Mesenchymal stem cell (in vitro differentiated cells and primary cell): Measurements from ENCODE around the gene SMG1. TPM values are rescaled to one million over a fixed set of nuclear protein-coding genes. Genes with fewer than 3 reads are reported as not detected.
A peak's percentile ranks its signal among the peaks of the same experiment; 100 is the strongest.
"Not testable (repeated sequence)": the region's sequence is repeated elsewhere in the genome, so short reads cannot be mapped to it uniquely, and the experiment has no call there.

Experiments used
- DNase-seq: peaks from one replicate; pipeline ENCODE4 v3.0.0-alpha.2; 2013
- H2AFZ ChIP-seq: one replicate; pipeline ENCODE4 v1.6.1; 2013; ENCODE audit warnings: low read depth, mild to moderate bottlenecking, control low read depth, inconsistent platforms, low read length, moderate library complexity
- H2AK5ac ChIP-seq: 2 replicates; pipeline ENCODE4 v1.6.1; 2013; ENCODE audit warnings: low read length, moderate library complexity, mild to moderate bottlenecking, inconsistent platforms; ENCODE audit not compliant: severe bottlenecking
- H2BK120ac ChIP-seq: one replicate; pipeline ENCODE4 v1.6.1; 2013; ENCODE audit warnings: low read depth, mild to moderate bottlenecking, inconsistent platforms, low read length, moderate library complexity
- H2BK12ac ChIP-seq, 2 experiments: one replicate each; pipeline ENCODE4 v1.6.1; 2013; ENCODE audit warnings: inconsistent platforms in 2 of 2, low read length in 2 of 2, mild to moderate bottlenecking in 2 of 2, moderate library complexity in 2 of 2, control low read depth in 1 of 2
- H2BK15ac ChIP-seq: one replicate; pipeline ENCODE4 v1.6.1; 2013; ENCODE audit warnings: mild to moderate bottlenecking, low read depth, inconsistent platforms; ENCODE audit not compliant: poor library complexity, severe bottlenecking
- H2BK5ac ChIP-seq: 2 replicates; pipeline ENCODE4 v1.6.1; 2013; ENCODE audit warnings: low read depth, mild to moderate bottlenecking, low read length, control low read depth, inconsistent platforms; ENCODE audit not compliant: poor library complexity, severe bottlenecking
- H3K14ac ChIP-seq, 2 experiments: one replicate each; pipeline ENCODE4 v1.6.1; 2013; ENCODE audit warnings: inconsistent platforms in 2 of 2, low read length in 2 of 2, control low read depth in 1 of 2, mild to moderate bottlenecking in 1 of 2, moderate library complexity in 1 of 2
- H3K18ac ChIP-seq, 2 experiments: one replicate each; pipeline ENCODE4 v1.6.1; 2013; ENCODE audit warnings: inconsistent platforms in 2 of 2, low read length in 2 of 2, control low read depth in 1 of 2, low read depth in 1 of 2, mild to moderate bottlenecking in 1 of 2
- H3K23ac ChIP-seq, 2 experiments: one replicate each; pipeline ENCODE4 v1.6.1; 2013; ENCODE audit warnings: inconsistent platforms in 2 of 2, low read length in 2 of 2, mild to moderate bottlenecking in 2 of 2, moderate library complexity in 2 of 2, control low read depth in 1 of 2
- H3K27ac ChIP-seq: 2 replicates; pipeline ENCODE4 v1.5.1; 2013; ENCODE audit warnings: mild to moderate bottlenecking, moderate library complexity, low read length, control low read depth, inconsistent platforms; ENCODE audit not compliant: poor library complexity, severe bottlenecking
- H3K27me3 ChIP-seq, 2 experiments: 2 replicates each; pipeline versions ENCODE4 v1.6.1 to v1.7.0; 2013; ENCODE audit warnings: low read length in 2 of 2, mild to moderate bottlenecking in 2 of 2, moderate library complexity in 2 of 2, control low read depth in 1 of 2, inconsistent platforms in 1 of 2; ENCODE audit not compliant: control insufficient read depth in 1 of 2, insufficient read depth in 1 of 2
- H3K36me3 ChIP-seq, 2 experiments: 2 replicates each; pipeline versions ENCODE4 v1.6.1 to v1.7.0; 2013; ENCODE audit warnings: low read length in 2 of 2, control low read depth in 1 of 2, inconsistent platforms in 1 of 2, low read depth in 1 of 2, mild to moderate bottlenecking in 1 of 2; ENCODE audit not compliant: insufficient read depth in 2 of 2, control insufficient read depth in 1 of 2
- H3K4ac ChIP-seq, 2 experiments: one replicate each; pipeline ENCODE4 v1.6.1; 2013; ENCODE audit warnings: inconsistent platforms in 2 of 2, low read length in 2 of 2, mild to moderate bottlenecking in 2 of 2, moderate library complexity in 2 of 2, control low read depth in 1 of 2, low read depth in 1 of 2
- H3K4me1 ChIP-seq: 2 replicates; pipeline ENCODE4 v1.6.1; 2013; ENCODE audit warnings: low read depth, low read length, control low read depth; ENCODE audit not compliant: control insufficient read depth, insufficient read depth
- H3K4me2 ChIP-seq: 2 replicates; pipeline ENCODE4 v1.6.1; 2013; ENCODE audit warnings: low read length, mild to moderate bottlenecking, inconsistent platforms; ENCODE audit not compliant: poor library complexity, severe bottlenecking
- H3K4me3 ChIP-seq, 2 experiments: 2 replicates each; pipeline versions ENCODE4 v1.5.1 to v1.7.0; 2013; ENCODE audit warnings: low read length in 2 of 2, mild to moderate bottlenecking in 2 of 2, control low read depth in 1 of 2, low read depth in 1 of 2; ENCODE audit not compliant: insufficient read depth in 1 of 2
- H3K79me1 ChIP-seq: replicated peaks from 2 replicates; pipeline ENCODE4 v1.6.1; 2013; ENCODE audit warnings: mild to moderate bottlenecking, control low read depth, low read length, inconsistent platforms; ENCODE audit not compliant: poor library complexity, severe bottlenecking
- H3K9ac ChIP-seq: 2 replicates; pipeline ENCODE4 v1.7.0; 2013; ENCODE audit warnings: mild to moderate bottlenecking, low read length, moderate library complexity
- H3K9me3 ChIP-seq: 2 replicates; pipeline ENCODE4 v1.7.0; 2013; ENCODE audit warnings: mild to moderate bottlenecking, low read length; ENCODE audit not compliant: control insufficient read depth
- H4K8ac ChIP-seq: one replicate; pipeline ENCODE4 v1.6.1; 2013; ENCODE audit warnings: inconsistent platforms, mild to moderate bottlenecking, low read length, moderate library complexity
- H4K91ac ChIP-seq: one replicate; pipeline ENCODE4 v1.6.1; 2013; ENCODE audit warnings: mild to moderate bottlenecking, low read length, inconsistent platforms
- WGBS: methylation state at CpG from one replicate; pipeline ENCODE4 v1.1.7; 2013; ENCODE audit warnings: mixed read lengths; 5-methylcytosine and 5-hydroxymethylcytosine counted together
- polyA plus RNA-seq, 2 experiments: library from polyadenylated mRNA; stranded (reverse); fragments of 200-250 nt; gene quantifications; one replicate each; pipeline ENCODE4 v1.2.3, GENCODE V29; 2013

SMG1 gene
- 9.0 TPM for polyA plus RNA-seq (2013, experiment 1 of 2)
- 8.4 TPM for polyA plus RNA-seq (2013, experiment 2 of 2)

GRCh38 chr16:18925986-18926865 is at the start of gene SMG1:
Gene SMG1, minus strand, starts transcription at chr16:18926408. Its CDS starts 367 bp downstream, at chr16:18926041.
- H2BK5ac ChIP-seq, H2AK5ac ChIP-seq, H3K79me1 ChIP-seq, H3K36me3 ChIP-seq, H3K27me3 ChIP-seq, H2BK12ac ChIP-seq, H3K23ac ChIP-seq, H3K9me3 ChIP-seq, H3K4me1 ChIP-seq: not testable (repeated sequence)
- peak within 1 kb of the TSS; percentile 71 for H2AFZ ChIP-seq
- peak; percentile 97 for DNase-seq
- H3K9ac ChIP-seq: peak within 1 kb of the TSS; percentile 92
- under 1% methylated on average over 77 of the region's 104 CpGs for WGBS
- peak within 1 kb of the TSS; percentile 73 for H3K4me2 ChIP-seq
- H3K18ac ChIP-seq: peak within 1 kb of the TSS; percentile 89 to 91
- peak within 1 kb of the TSS; percentile 57 for H4K91ac ChIP-seq
- H2BK120ac ChIP-seq: peak within 1 kb of the TSS; percentile 57
- peak within 1 kb of the TSS; percentile 57 to 75 for H3K4ac ChIP-seq
- peak within 1 kb of the TSS; percentile 75 to 91 for H3K4me3 ChIP-seq
- peak within 1 kb of the TSS; percentile 83 for H2BK15ac ChIP-seq
- H3K14ac ChIP-seq: peak within 1 kb of the TSS in 1 of 2 experiments; percentile 79
- peak within 1 kb of the TSS; percentile 72 for H3K27ac ChIP-seq
- peak within 1 kb of the TSS; percentile 82 for H4K8ac ChIP-seq

DNA sequence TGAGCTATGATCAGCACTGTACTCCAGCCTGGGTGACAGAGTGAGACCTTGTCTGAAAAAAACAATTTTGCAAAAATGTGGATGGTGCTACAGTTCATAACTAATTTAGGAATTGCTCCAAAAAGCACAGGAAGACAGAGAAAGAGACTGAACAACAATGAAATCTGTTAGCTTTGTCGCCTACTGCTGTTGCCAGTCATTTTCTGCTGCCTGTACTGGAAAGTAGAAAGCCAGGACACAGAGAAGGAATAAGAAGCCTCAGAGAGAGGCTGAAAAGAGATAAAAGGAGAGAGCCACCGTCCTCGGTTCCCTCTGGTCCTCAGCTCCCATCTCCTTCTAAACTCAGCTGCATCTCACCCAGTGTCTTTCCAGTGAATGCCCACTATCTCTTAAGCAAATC is 48.9 kb upstream of the SMG1 start:
- Histone ChIP-seq H2BK5ac (no peak overlapping the region), H2BK15ac (no peak overlapping the region), H3K4me2 (no peak overlapping the region), H2AFZ (no peak overlapping the region), H3K9me3 (no peaks in the 10 kb centered on the region), H3K27ac (no peak overlapping the region), H3K27me3 (peaks cover 15 to 25% of the 10 kb centered on the region in 2 experiments), H3K9ac (no peak overlapping the region), H2BK120ac (no peak overlapping the region), H4K8ac (no peak overlapping the region), H3K18ac (no peak overlapping the region), H3K79me1 (no peaks in the 10 kb centered on the region), H4K91ac (no peak overlapping the region), H3K4ac (no peak overlapping the region), H2AK5ac (no peak overlapping the region), H3K4me1 (no peaks in the 10 kb centered on the region), H2BK12ac (no peak overlapping the region), H3K36me3 (no peaks in the 10 kb centered on the region), H3K14ac (no peak overlapping the region), H3K23ac (no peak overlapping the region), H3K4me3 (no peak overlapping the region)
- DNase-seq: no peak
- WGBS: 47% methylated on average over 3 of the region's 3 CpGs

DNA sequence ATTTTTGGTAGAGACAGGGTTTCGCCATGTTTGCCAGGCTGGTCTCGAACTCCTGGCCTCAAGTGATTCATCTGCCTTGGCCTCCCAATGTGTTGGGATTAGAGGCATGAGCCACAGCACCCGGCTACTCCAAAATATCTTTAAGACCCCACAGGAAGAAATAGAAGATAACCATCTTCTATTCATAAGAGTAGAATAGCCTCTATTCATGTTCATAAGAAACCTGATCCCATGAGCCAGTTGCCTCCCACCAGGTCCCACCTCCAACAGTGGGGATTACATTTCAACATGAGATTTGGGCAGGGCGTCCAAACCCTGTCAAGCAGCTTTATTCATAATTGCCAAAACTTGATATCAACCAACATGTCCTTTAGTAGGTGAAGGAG is 43.6 kb upstream of the SMG1 start:
- 84% methylated on average over 3 of the region's 4 CpGs for WGBS
- Histone ChIP-seq H3K9me3 (no peaks in the 10 kb centered on the region), H3K36me3 (no peaks in the 10 kb centered on the region), H3K27me3 (peaks cover 2 to 12% of the 10 kb centered on the region in 2 experiments), H3K27ac (no peak overlapping the region), H4K91ac (no peak overlapping the region), H2AK5ac (no peak overlapping the region), H3K4me1 (no peaks in the 10 kb centered on the region), H2BK15ac (no peak overlapping the region), H2BK120ac (no peak overlapping the region), H3K9ac (no peak overlapping the region), H3K14ac (no peak overlapping the region), H2BK5ac (no peak overlapping the region), H4K8ac (no peak overlapping the region), H3K18ac (no peak overlapping the region), H2AFZ (no peak overlapping the region), H2BK12ac (no peak overlapping the region), H3K23ac (no peak overlapping the region), H3K4me2 (no peak overlapping the region), H3K79me1 (no peaks in the 10 kb centered on the region), H3K4ac (no peak overlapping the region), H3K4me3 (no peak overlapping the region)
- no peak for DNase-seq

DNA sequence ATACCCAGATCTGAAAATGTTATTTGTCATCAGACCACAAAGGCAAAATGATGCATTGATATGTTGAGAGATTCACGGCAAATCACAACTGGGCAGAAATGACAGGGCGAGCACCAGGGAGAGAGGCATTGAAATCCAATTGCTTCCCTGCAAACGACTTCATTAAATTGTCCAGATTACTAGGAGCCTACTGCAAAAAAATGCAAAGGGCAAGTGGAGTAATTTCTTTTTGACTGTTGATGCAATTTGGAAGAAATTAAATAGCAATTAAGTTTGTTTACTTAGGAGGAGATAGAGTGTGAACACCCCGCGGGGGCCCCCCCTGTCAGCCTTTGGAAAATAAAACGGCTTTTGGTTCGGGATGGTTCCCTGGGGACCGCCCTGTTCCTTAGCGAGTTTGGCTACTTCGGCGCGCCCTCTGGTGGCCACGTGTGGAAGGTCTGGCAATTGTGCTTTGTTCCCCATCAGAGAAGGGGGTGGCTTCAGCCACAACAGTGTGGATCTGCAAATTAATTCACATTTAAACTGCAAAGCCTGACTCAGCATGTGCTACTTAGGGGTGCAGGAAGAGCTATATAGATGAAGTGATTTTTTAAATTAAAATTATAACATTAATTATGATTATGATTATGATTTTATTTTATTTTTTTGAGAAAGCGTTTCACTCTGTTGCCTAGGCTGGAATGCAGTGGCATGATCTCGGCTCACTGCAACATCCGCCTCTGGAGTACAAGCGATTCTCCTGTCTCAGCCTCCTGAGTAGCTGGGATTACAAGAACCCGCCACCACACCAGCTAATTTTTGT is 43.0 kb upstream of the SMG1 start:
- Histone ChIP-seq H3K9me3 (no peaks in the 10 kb centered on the region), H2BK15ac (no peak overlapping the region), H3K4me2 (peak overlapping the region; percentile 80), H4K91ac (no peak overlapping the region), H3K4ac (no peak overlapping the region), H2AK5ac (no peak overlapping the region), H3K36me3 (no peaks in the 10 kb centered on the region), H2BK5ac (no peak overlapping the region), H3K27ac (no peak overlapping the region), H3K4me1 (no peaks in the 10 kb centered on the region), H3K14ac (no peak overlapping the region), H2AFZ (no peak overlapping the region), H2BK120ac (no peak overlapping the region), H3K4me3 (peak overlapping the region in 1 of 2 experiments; percentile 74), H2BK12ac (no peak overlapping the region), H3K79me1 (no peaks in the 10 kb centered on the region), H3K18ac (no peak overlapping the region), H3K23ac (no peak overlapping the region), H3K27me3 (peaks cover 0 to 8% of the 10 kb centered on the region in 2 experiments), H3K9ac (peak overlapping the region; percentile 41), H4K8ac (no peak overlapping the region)
- peak; percentile 77 for DNase-seq
- WGBS: 29% methylated on average over 18 of the region's 18 CpGs
